ENCODE data around the gene ZNF783.

ZNF783 gene

GRCh38 chr7:149283321-149283720 lies 21.3 kb downstream of the ZNF783 start:
- no peak for DNase-seq

- no peak for DNase-seq
These were observed 22.3 kb downstream of the ZNF783 start for GRCh38 chr7:149284343-149284742.

GRCh38 chr7:149284850-149285585 lies 23.0 kb downstream of the ZNF783 start:
- DNase-seq: peak; percentile 98

- no peak for DNase-seq
These were observed 23.6 kb downstream of the ZNF783 start for GRCh38 chr7:149285603-149286002.

- no peak for DNase-seq
These were observed 24.9 kb downstream of the ZNF783 start for GRCh38 chr7:149286811-149287400.

- no peak for DNase-seq
These were observed 25.6 kb downstream of the ZNF783 start for GRCh38 chr7:149287622-149288021.

GRCh38 chr7:149289262-149289661 lies 27.3 kb downstream of the ZNF783 start:
- DNase-seq: no peak

GRCh38 chr7:149289856-149290255 lies 27.9 kb downstream of the ZNF783 start:
- DNase-seq: peak; percentile 5

GRCh38 chr7:149291036-149291780 lies 29.2 kb downstream of the ZNF783 start:
- no peak for DNase-seq

- no peak for DNase-seq
These were observed 29.9 kb downstream of the ZNF783 start for GRCh38 chr7:149291781-149292461.

- no peak for DNase-seq
These were observed 30.4 kb downstream of the ZNF783 start for GRCh38 chr7:149292462-149292823.

- no peak for DNase-seq
These were observed 31.3 kb downstream of the ZNF783 start for GRCh38 chr7:149293338-149293737.

- no peak for DNase-seq
These were observed 32.1 kb downstream of the ZNF783 start for GRCh38 chr7:149293946-149294633.

GRCh38 chr7:149294634-149295480 lies 32.9 kb downstream of the ZNF783 start:
- no peak for DNase-seq

GRCh38 chr7:149295481-149295850 lies 33.5 kb downstream of the ZNF783 start:
- DNase-seq: no peak

GRCh38 chr7:149296368-149296767 lies 34.4 kb downstream of the ZNF783 start:
- DNase-seq: no peak

GRCh38 chr7:149297034-149297755 lies 35.2 kb downstream of the ZNF783 start:
- DNase-seq: no peak

- DNase-seq: no peak
These were observed 38.8 kb downstream of the ZNF783 start for GRCh38 chr7:149300620-149301285.

GRCh38 chr7:149302222-149302621 lies 40.2 kb downstream of the ZNF783 start:
- DNase-seq: no peak

GRCh38 chr7:149302865-149303264 lies 40.9 kb downstream of the ZNF783 start:
- no peak for DNase-seq

GRCh38 chr7:149304006-149304405 lies 42.0 kb downstream of the ZNF783 start:
- no peak for DNase-seq
